ENCODE results near the gene SLC10A1.

- TF ChIP-seq CTCF (IDR thresholded peaks at IDR 0.05) (no peak), POLR2A (IDR thresholded peaks at IDR 0.05) (no peak)
These were observed 31.8 kb upstream of the SLC10A1 start for GRCh38 chr14:69828879-69829278.

Measured in thyroid gland (tissue), 4 donors.